Stimulated activated CD8-positive, alpha-beta memory T cell treated with anti-CD3 and anti-CD28 coated beads, Interleukin-7, amount 100 ng/mL, for 1 hour (primary cell): Measurements from ENCODE around the gene CNPY2.
"Not testable (repeated sequence)": the region's sequence is repeated elsewhere in the genome, so short reads cannot be mapped to it uniquely, and the experiment has no call there.

Source experiments
- DNase-seq, 2 donors: peaks; one replicate each; pipeline ENCODE4 v3.0.0-alpha.2; 2020; ENCODE audit warnings: low read depth in 2 of 2

CNPY2 gene

GRCh38 chr12:56298828-56299227 lies 17.0 kb downstream of the CNPY2 start:
- no peak for DNase-seq

- no peak for DNase-seq
These were observed 18.4 kb downstream of the CNPY2 start for GRCh38 chr12:56297400-56297799.

GRCh38 chr12:56296295-56296694 lies 19.5 kb downstream of the CNPY2 start:
- no peak for DNase-seq

GRCh38 chr12:56293795-56294194 lies 22.0 kb downstream of the CNPY2 start:
- DNase-seq = no peak

- DNase-seq = no peak
These were observed 26.9 kb downstream of the CNPY2 start for GRCh38 chr12:56288705-56289387.

GRCh38 chr12:56286044-56286830 lies 29.6 kb downstream of the CNPY2 start:
- DNase-seq = no peak

- DNase-seq = not testable (repeated sequence)
These were observed 31.5 kb downstream of the CNPY2 start for GRCh38 chr12:56284263-56284662.

- DNase-seq = no peak
These were observed 33.2 kb downstream of the CNPY2 start for GRCh38 chr12:56282579-56282978.

GRCh38 chr12:56282030-56282429 lies 33.8 kb downstream of the CNPY2 start:
- no peak for DNase-seq

GRCh38 chr12:56280849-56281248 lies 34.9 kb downstream of the CNPY2 start:
- no peak for DNase-seq

- DNase-seq = no peak
These were observed 36.9 kb downstream of the CNPY2 start for GRCh38 chr12:56278905-56279304.

GRCh38 chr12:56274299-56274698 lies 41.5 kb downstream of the CNPY2 start:
- DNase-seq = no peak

- not testable (repeated sequence) for DNase-seq
These were observed 43.3 kb downstream of the CNPY2 start for GRCh38 chr12:56272468-56272867.

- DNase-seq = no peak
These were observed 44.8 kb downstream of the CNPY2 start for GRCh38 chr12:56271031-56271430.

- no peak for DNase-seq
These were observed 48.2 kb downstream of the CNPY2 start for GRCh38 chr12:56267443-56268071.

GRCh38 chr12:56266693-56267442 lies 48.9 kb downstream of the CNPY2 start, which contains the start of gene COQ10A:
TSS of gene COQ10A (plus strand) at chr12:56266942. CDS start at chr12:56267119, 177 bp downstream.
- DNase-seq = peak; percentile 74 to 82

- not testable (repeated sequence) for DNase-seq
These were observed 49.6 kb downstream of the CNPY2 start for GRCh38 chr12:56266068-56266692.

GRCh38 chr12:56262955-56263354 lies 52.8 kb downstream of the CNPY2 start:
- not testable (repeated sequence) for DNase-seq

- no peak for DNase-seq
These were observed 54.1 kb downstream of the CNPY2 start for GRCh38 chr12:56261503-56262232.

- no peak for DNase-seq
These were observed 54.9 kb downstream of the CNPY2 start for GRCh38 chr12:56260921-56261320.

- DNase-seq = no peak
These were observed 55.4 kb downstream of the CNPY2 start for GRCh38 chr12:56260380-56260779.
